Ecto neural progenitor cell (in vitro differentiated cells): ENCODE measurements around the gene DHRS12.

Experiments used
- DNase-seq: peaks from one replicate; pipeline ENCODE4 v3.0.0-alpha.2; 2018; ENCODE audit warnings: low spot score

The DHRS12 gene

GRCh38 chr13:51758691-51759090 lies 45.3 kb downstream of the DHRS12 start:
- DNase-seq: no peak

- no peak for DNase-seq
These were observed 47.3 kb downstream of the DHRS12 start for GRCh38 chr13:51756651-51757050.

GRCh38 chr13:51747438-51748434 lies 56.2 kb downstream of the DHRS12 start:
- DNase-seq: no peak

- no peak for DNase-seq
These were observed 57.2 kb downstream of the DHRS12 start for GRCh38 chr13:51746802-51747201.

- DNase-seq: no peak
These were observed 58.7 kb downstream of the DHRS12 start for GRCh38 chr13:51745243-51745642.

GRCh38 chr13:51742611-51743010 lies 61.4 kb downstream of the DHRS12 start:
- no peak for DNase-seq

- no peak for DNase-seq
These were observed 61.9 kb downstream of the DHRS12 start for GRCh38 chr13:51742031-51742430.

GRCh38 chr13:51740698-51741097 lies 63.3 kb downstream of the DHRS12 start:
- no peak for DNase-seq

- DNase-seq: no peak
These were observed 64.8 kb downstream of the DHRS12 start for GRCh38 chr13:51739027-51739764.

- DNase-seq: no peak
These were observed 65.6 kb downstream of the DHRS12 start for GRCh38 chr13:51738226-51738905.

- DNase-seq: no peak
These were observed 66.4 kb downstream of the DHRS12 start for GRCh38 chr13:51737609-51738008.

- DNase-seq: no peak
These were observed 69.2 kb downstream of the DHRS12 start for GRCh38 chr13:51734786-51735185.

GRCh38 chr13:51733374-51734298 lies 70.3 kb downstream of the DHRS12 start:
- DNase-seq: no peak

- DNase-seq: no peak
These were observed 72.2 kb downstream of the DHRS12 start for GRCh38 chr13:51731759-51732158.

GRCh38 chr13:51730927-51731326 lies 73.0 kb downstream of the DHRS12 start:
- no peak for DNase-seq

- no peak for DNase-seq
These were observed 74.0 kb downstream of the DHRS12 start for GRCh38 chr13:51729866-51730553.

GRCh38 chr13:51728972-51729371 lies 75.0 kb downstream of the DHRS12 start:
- DNase-seq: no peak

GRCh38 chr13:51728275-51728673 lies 75.7 kb downstream of the DHRS12 start:
- DNase-seq: no peak

GRCh38 chr13:51727634-51728274 lies 76.2 kb downstream of the DHRS12 start:
- DNase-seq: no peak
